Rectal smooth muscle tissue (tissue), 1 donor: ENCODE measurements around the gene CCDC154.

ENCODE experiments used
- H3K27ac ChIP-seq: one replicate; pipeline ENCODE4 v1.7.0; 2013; ENCODE audit warnings: low read depth, low read length, inconsistent platforms
- H3K27me3 ChIP-seq: one replicate; pipeline ENCODE4 v1.7.0; 2013; ENCODE audit warnings: low read length; ENCODE audit not compliant: control insufficient read depth, insufficient read depth
- H3K36me3 ChIP-seq: one replicate; pipeline ENCODE4 v1.7.0; 2013; ENCODE audit warnings: low read length; ENCODE audit not compliant: control insufficient read depth, insufficient read depth
- H3K4me1 ChIP-seq: one replicate; pipeline ENCODE4 v1.7.0; 2013; ENCODE audit warnings: low read length; ENCODE audit not compliant: control insufficient read depth, insufficient read depth
- H3K4me3 ChIP-seq: one replicate; pipeline ENCODE4 v1.7.0; 2013; ENCODE audit warnings: low read length
- H3K9ac ChIP-seq: one replicate; pipeline ENCODE4 v1.7.0; 2013; ENCODE audit warnings: low read length

Gene CCDC154

GRCh38 chr16:1457489-1458245 is 13.3 kb upstream of the CCDC154 start:
- Histone ChIP-seq H3K27me3 (no peaks in the 10 kb centered on the region), H3K36me3 (peaks cover 21% of the 10 kb centered on the region), H3K27ac (no peak overlapping the region), H3K9ac (no peak overlapping the region), H3K4me1 (peaks cover 7% of the 10 kb centered on the region), H3K4me3 (no peak overlapping the region)

GRCh38 chr16:1456951-1457350 is 12.6 kb upstream of the CCDC154 start:
- H3K4me3 ChIP-seq, result no peak overlapping the region
- H3K9ac ChIP-seq, result no peak overlapping the region
- H3K27ac ChIP-seq, result no peak overlapping the region
- H3K36me3 ChIP-seq, result peaks cover 21% of the 10 kb centered on the region
- H3K27me3 ChIP-seq, result no peaks in the 10 kb centered on the region
- peaks cover 7% of the 10 kb centered on the region for H3K4me1 ChIP-seq

GRCh38 chr16:1455190-1456171 is 11.1 kb upstream of the CCDC154 start:
- peaks cover 3% of the 10 kb centered on the region for H3K4me1 ChIP-seq
- no peak overlapping the region for H3K9ac ChIP-seq
- no peak overlapping the region for H3K4me3 ChIP-seq
- peaks cover 22% of the 10 kb centered on the region for H3K36me3 ChIP-seq
- no peaks in the 10 kb centered on the region for H3K27me3 ChIP-seq
- no peak overlapping the region for H3K27ac ChIP-seq

GRCh38 chr16:1454561-1454960 is 10.2 kb upstream of the CCDC154 start:
- no peak overlapping the region for H3K4me3 ChIP-seq
- no peak overlapping the region for H3K27ac ChIP-seq
- H3K36me3 ChIP-seq, result peaks cover 21% of the 10 kb centered on the region
- H3K4me1 ChIP-seq, result no peaks in the 10 kb centered on the region
- H3K27me3 ChIP-seq, result no peaks in the 10 kb centered on the region
- no peak overlapping the region for H3K9ac ChIP-seq

- H3K27me3 ChIP-seq, result no peaks in the 10 kb centered on the region
- no peak overlapping the region for H3K9ac ChIP-seq
- no peak overlapping the region for H3K4me3 ChIP-seq
- peaks cover 21% of the 10 kb centered on the region for H3K36me3 ChIP-seq
- H3K27ac ChIP-seq, result no peak overlapping the region
- H3K4me1 ChIP-seq, result no peaks in the 10 kb centered on the region
These were observed 9.0 kb upstream of the CCDC154 start for GRCh38 chr16:1453316-1453715.

GRCh38 chr16:1452530-1452929 is 8.2 kb upstream of the CCDC154 start:
- Histone ChIP-seq H3K36me3 (peaks cover 23% of the 10 kb centered on the region), H3K27ac (no peak overlapping the region), H3K4me3 (no peak overlapping the region)

DNA sequence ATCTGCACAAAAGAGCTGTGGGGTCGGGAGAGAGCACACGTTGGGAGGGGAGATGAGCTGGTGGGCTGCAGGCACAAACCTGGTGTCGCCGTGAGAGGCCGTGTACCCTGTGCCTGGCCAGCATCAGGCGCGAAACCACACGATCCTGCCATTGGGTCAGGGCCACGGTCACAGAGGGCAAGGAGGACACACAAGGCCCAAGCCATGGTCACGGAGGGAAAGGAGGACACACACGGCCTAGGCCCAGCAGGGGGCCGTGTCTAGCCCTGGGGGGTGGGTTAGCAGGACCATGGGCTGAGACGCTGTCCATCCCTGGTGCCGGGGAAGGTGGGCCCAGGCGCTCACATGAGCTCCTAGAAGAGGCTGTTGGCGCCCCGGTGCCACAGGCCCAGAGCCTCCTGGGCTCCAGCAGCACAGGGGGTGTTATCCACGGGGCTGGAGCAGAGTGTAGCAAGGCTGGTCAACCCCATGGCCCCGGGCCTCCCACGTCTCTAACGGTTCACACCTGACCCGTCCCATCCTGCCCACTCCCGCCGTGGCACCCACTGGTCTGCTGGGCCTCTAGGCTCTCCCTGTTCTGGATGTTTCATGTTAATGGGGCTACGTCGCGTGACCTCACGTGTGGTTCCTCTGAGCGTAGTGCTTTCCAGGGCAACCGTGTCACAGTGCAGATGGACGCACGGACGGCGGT is 7.5 kb upstream of the CCDC154 start:
- Histone ChIP-seq H3K27me3 (no peaks in the 10 kb centered on the region), H3K4me3 (no peak overlapping the region), H3K36me3 (peaks cover 22% of the 10 kb centered on the region)

More at GRCh38 chr16:1452530-1452929, 8.2 kb upstream of the CCDC154 start:
- no peaks in the 10 kb centered on the region for H3K27me3 ChIP-seq
- no peak overlapping the region for H3K9ac ChIP-seq
- H3K4me1 ChIP-seq, result no peaks in the 10 kb centered on the region

GRCh38 chr16:1450841-1451240 is 6.5 kb upstream of the CCDC154 start:
- H3K27me3 ChIP-seq, result no peaks in the 10 kb centered on the region
- no peak overlapping the region for H3K4me3 ChIP-seq
- peaks cover 23% of the 10 kb centered on the region for H3K36me3 ChIP-seq
- H3K9ac ChIP-seq, result no peak overlapping the region
- no peak overlapping the region for H3K27ac ChIP-seq
- no peaks in the 10 kb centered on the region for H3K4me1 ChIP-seq

More for the DNA sequence above, 7.5 kb upstream of the CCDC154 start:
- Histone ChIP-seq H3K4me1 (no peaks in the 10 kb centered on the region), H3K9ac (no peak overlapping the region), H3K27ac (no peak overlapping the region)

GRCh38 chr16:1450218-1450617 is 5.9 kb upstream of the CCDC154 start:
- Histone ChIP-seq H3K4me1 (no peaks in the 10 kb centered on the region), H3K27me3 (no peaks in the 10 kb centered on the region), H3K27ac (no peak overlapping the region), H3K4me3 (no peak overlapping the region), H3K9ac (no peak overlapping the region), H3K36me3 (peaks cover 25% of the 10 kb centered on the region)

GRCh38 chr16:1449201-1449788 is 4.9 kb upstream of the CCDC154 start:
- Histone ChIP-seq H3K36me3 (peaks cover 23% of the 10 kb centered on the region), H3K4me3 (no peak overlapping the region), H3K4me1 (no peaks in the 10 kb centered on the region), H3K27me3 (no peaks in the 10 kb centered on the region), H3K9ac (no peak overlapping the region), H3K27ac (no peak overlapping the region)

- no peak overlapping the region for H3K27ac ChIP-seq
- no peaks in the 10 kb centered on the region for H3K4me1 ChIP-seq
- peaks cover 22% of the 10 kb centered on the region for H3K36me3 ChIP-seq
- no peak overlapping the region for H3K9ac ChIP-seq
- H3K4me3 ChIP-seq, result no peak overlapping the region
- H3K27me3 ChIP-seq, result no peaks in the 10 kb centered on the region
These were observed 4.3 kb upstream of the CCDC154 start for GRCh38 chr16:1448536-1449116.
